ENCODE measurements around the gene DYNC1I2. TPM values are rescaled to one million over a fixed set of nuclear protein-coding genes. Genes with fewer than 3 reads are reported as not detected.

Gene DYNC1I2
- total RNA-seq, 4 donors from 2014 or later: 47.5 to 146 (median 101) TPM

DNA sequence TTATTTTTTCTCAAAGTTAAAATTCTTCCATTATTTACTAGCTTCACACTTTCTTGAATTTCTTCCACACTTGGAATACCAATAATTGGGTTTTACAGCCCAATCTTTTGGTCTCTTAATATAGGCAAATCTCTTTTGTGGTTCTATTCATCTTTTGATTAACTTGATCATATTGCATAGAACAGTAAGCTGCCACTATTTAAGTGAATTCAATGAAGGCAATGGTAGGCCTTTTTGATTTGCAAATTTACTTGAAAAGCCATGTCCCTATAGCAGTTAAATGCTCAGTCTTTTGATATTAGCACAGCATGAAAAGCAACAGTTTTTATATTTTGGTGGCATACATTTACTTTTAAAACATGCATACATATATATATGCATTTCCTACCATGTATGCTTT is 20.2 kb upstream of the DYNC1I2 start:
- H3K27ac ChIP-seq: no peak overlapping the region
- H3K27me3 ChIP-seq: peaks cover 21% of the 10 kb centered on the region
- TF ChIP-seq POLR2AphosphoS5 (IDR thresholded peaks at IDR 0.05): no peak
- TF ChIP-seq POLR2A (IDR thresholded peaks at IDR 0.05): no peak
- TF ChIP-seq CTCF (IDR thresholded peaks at IDR 0.05): no peak
- no peak for TF ChIP-seq EP300 (IDR thresholded peaks at IDR 0.05; ENCODE audit: low read depth)
- intact Hi-C loops (cut with DNase I; ENCODE audit: low total_unique reads) (no loop called here), in situ Hi-C loops (cut with MboI; ENCODE audit: low pct_ligation_motif_present in 1 of 4, low pct_unique_long_range_greater_than_20kb in 1 of 4, low sequenced_read_pairs in 3 of 4) (no loop called here)
- DNase-seq: no peak
- no peaks in the 10 kb centered on the region for H3K4me1 ChIP-seq
- no peaks in the 10 kb centered on the region for H3K36me3 ChIP-seq
- H3K4me3 ChIP-seq: no peak overlapping the region
- no peaks in the 10 kb centered on the region for H3K9me3 ChIP-seq

- Histone ChIP-seq H3K27me3 (peaks cover 21% of the 10 kb centered on the region), H3K4me1 (no peaks in the 10 kb centered on the region), H3K9me3 (no peaks in the 10 kb centered on the region), H3K4me3 (no peak overlapping the region), H3K36me3 (no peaks in the 10 kb centered on the region), H3K27ac (no peak overlapping the region)
- no peak for DNase-seq
- intact Hi-C loops (cut with DNase I; ENCODE audit: low total_unique reads): no loop called here
- no peak for TF ChIP-seq POLR2AphosphoS5 (IDR thresholded peaks at IDR 0.05)
- TF ChIP-seq CTCF (IDR thresholded peaks at IDR 0.05): no peak
- no peak for TF ChIP-seq POLR2A (IDR thresholded peaks at IDR 0.05)
- no peak for TF ChIP-seq EP300 (IDR thresholded peaks at IDR 0.05; ENCODE audit: low read depth)
- in situ Hi-C loops (cut with MboI; ENCODE audit: low pct_ligation_motif_present in 1 of 4, low pct_unique_long_range_greater_than_20kb in 1 of 4, low sequenced_read_pairs in 3 of 4): no loop called here
- WGBS, 2 donors (ENCODE audit: low coverage in 1 of 2): 76 to 78% methylated on average over 5 of the region's 5 CpGs
These were observed 19.1 kb upstream of the DYNC1I2 start for GRCh38 chr2:171668183-171668582.

- TF ChIP-seq CTCF (IDR thresholded peaks at IDR 0.05) (no peak), POLR2AphosphoS5 (IDR thresholded peaks at IDR 0.05) (no peak), EP300 (IDR thresholded peaks at IDR 0.05; ENCODE audit: low read depth) (no peak), POLR2A (IDR thresholded peaks at IDR 0.05) (no peak)
- in situ Hi-C loops (cut with MboI; ENCODE audit: low pct_ligation_motif_present in 1 of 4, low pct_unique_long_range_greater_than_20kb in 1 of 4, low sequenced_read_pairs in 3 of 4): no loop called here
- 40 to 53% methylated on average over 2 to 3 of the region's 3 CpGs for WGBS, 2 donors (ENCODE audit: low coverage in 1 of 2)
These were observed 18.1 kb upstream of the DYNC1I2 start for GRCh38 chr2:171669121-171669520.

GRCh38 chr2:171670655-171671054 is 16.6 kb upstream of the DYNC1I2 start:
- TF ChIP-seq POLR2A (IDR thresholded peaks at IDR 0.05) (no peak), CTCF (IDR thresholded peaks at IDR 0.05) (no peak), POLR2AphosphoS5 (IDR thresholded peaks at IDR 0.05) (no peak), EP300 (IDR thresholded peaks at IDR 0.05; ENCODE audit: low read depth) (no peak)
- Histone ChIP-seq H3K4me1 (no peaks in the 10 kb centered on the region), H3K27ac (no peak overlapping the region), H3K9me3 (no peaks in the 10 kb centered on the region), H3K4me3 (no peak overlapping the region), H3K27me3 (peaks cover 18% of the 10 kb centered on the region), H3K36me3 (no peaks in the 10 kb centered on the region)
- in situ Hi-C loops (cut with MboI; ENCODE audit: low pct_ligation_motif_present in 1 of 4, low pct_unique_long_range_greater_than_20kb in 1 of 4, low sequenced_read_pairs in 3 of 4) (no loop called here), intact Hi-C loops (cut with DNase I; ENCODE audit: low total_unique reads) (no loop called here)
- DNase-seq: no peak

More at GRCh38 chr2:171669121-171669520, 18.1 kb upstream of the DYNC1I2 start:
- DNase-seq: no peak
- no peaks in the 10 kb centered on the region for H3K9me3 ChIP-seq
- H3K36me3 ChIP-seq: no peaks in the 10 kb centered on the region
- H3K4me3 ChIP-seq: no peak overlapping the region
- intact Hi-C loops (cut with DNase I; ENCODE audit: low total_unique reads): no loop called here
- H3K27ac ChIP-seq: no peak overlapping the region
- no peaks in the 10 kb centered on the region for H3K4me1 ChIP-seq
- H3K27me3 ChIP-seq: peaks cover 24% of the 10 kb centered on the region

Measured in transverse colon (tissue), 4 donors.